ENCODE data around the gene ATP2B2.
A peak's percentile ranks its signal among the peaks of the same experiment; 100 is the strongest.

GRCh38 chr3:10303105-10303504 lies 202.3 kb downstream of the ATP2B2 start:
- TF ChIP-seq FOSL1 (tag; conservative IDR thresholded peaks at IDR 0.05) (no peak), POLR2A (conservative IDR thresholded peaks at IDR 0.05) (0 out of 2 replicates have a peak, but pooled peaks have one; percentile 3), JUND (IDR thresholded peaks at IDR 0.05; ENCODE audit: borderline replicate concordance, low read depth, low read length) (no peak), JUND (tag; IDR thresholded peaks at IDR 0.05; ENCODE audit: borderline replicate concordance, low read depth, low read length) (no peak), GATA2 (CRISPR knock-in tag; IDR thresholded peaks at IDR 0.05) (no peak), ZNF592 (IDR thresholded peaks at IDR 0.05) (no peak), GTF2F1 (IDR thresholded peaks at IDR 0.05; ENCODE audit: low read depth, low read length) (no peak), MTA2 (IDR thresholded peaks at IDR 0.05; ENCODE audit: low read depth) (no peak), TGIF2 (CRISPR knock-in tag; IDR thresholded peaks at IDR 0.05) (no peak)
- TF ChIP-seq, protein P1, sequence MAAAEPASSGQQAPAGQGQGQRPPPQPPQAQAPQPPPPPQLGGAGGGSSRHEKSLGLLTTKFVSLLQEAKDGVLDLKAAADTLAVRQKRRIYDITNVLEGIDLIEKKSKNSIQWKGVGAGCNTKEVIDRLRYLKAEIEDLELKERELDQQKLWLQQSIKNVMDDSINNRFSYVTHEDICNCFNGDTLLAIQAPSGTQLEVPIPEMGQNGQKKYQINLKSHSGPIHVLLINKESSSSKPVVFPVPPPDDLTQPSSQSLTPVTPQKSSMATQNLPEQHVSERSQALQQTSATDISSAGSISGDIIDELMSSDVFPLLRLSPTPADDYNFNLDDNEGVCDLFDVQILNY (CRISPR knock-in tag; IDR thresholded peaks at IDR 0.05): no peak
